HG03097 (cell line): ENCODE results near the gene SUN2.

Experiments
- ATAC-seq: cut with Tn5 transposase; IDR thresholded peaks from one replicate; pipeline ENCODE4 v1.9.1; 2021; ENCODE audit not compliant: unreplicated experiment, low FRiP score

SUN2 gene

DNA sequence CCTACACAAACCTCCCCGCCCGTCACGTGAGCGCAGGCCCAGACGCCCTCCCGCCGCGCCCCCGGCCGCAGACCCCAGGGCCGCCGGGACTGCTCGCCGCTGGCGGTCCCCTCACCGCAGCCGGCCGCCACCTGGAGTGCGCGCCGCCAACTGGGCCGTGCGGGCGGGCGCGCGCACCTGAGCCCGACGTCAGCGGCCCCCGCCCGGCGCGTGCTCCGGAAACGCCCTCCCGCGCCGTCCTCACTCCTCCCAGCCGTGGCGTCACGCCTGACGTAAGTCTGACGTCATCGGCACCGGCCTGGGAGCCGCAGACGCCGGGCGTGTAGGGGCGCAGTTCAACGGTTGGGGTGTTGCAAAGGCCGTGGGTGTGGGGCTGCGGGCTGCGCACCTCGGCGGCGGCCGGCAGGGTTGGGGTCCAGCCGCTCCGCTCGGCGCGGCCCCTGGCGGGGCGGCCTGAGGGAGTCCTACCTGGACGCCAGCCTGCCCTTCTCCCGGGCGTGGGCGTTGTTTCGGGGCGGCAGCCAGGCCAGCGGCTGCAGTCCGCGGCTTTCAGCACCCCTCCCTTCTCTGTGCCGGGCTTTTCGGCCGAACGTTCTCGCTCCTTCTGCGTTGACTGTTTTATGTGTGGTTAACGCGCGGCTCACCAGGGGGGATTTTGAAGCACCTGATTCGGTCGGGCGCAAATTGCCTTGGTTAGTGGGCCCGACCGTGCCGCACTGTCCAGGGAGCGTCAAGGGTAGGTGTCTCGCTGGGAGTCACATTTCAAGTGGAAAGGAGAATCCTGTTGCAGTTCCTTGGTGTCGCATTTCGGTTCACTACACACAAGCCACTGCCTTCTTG, 54.8 kb downstream of the SUN2 start, which contains the start of gene JOSD1:
Gene JOSD1 (minus strand): TSS at position 155 of the 840 bp plus-strand sequence. CDS start 956 bp downstream, outside the sequence.
- peak; percentile 33 for ATAC-seq

GRCh38 chr22:38700270-38700788, 55.5 kb downstream of the SUN2 start:
- ATAC-seq, result no peak

DNA sequence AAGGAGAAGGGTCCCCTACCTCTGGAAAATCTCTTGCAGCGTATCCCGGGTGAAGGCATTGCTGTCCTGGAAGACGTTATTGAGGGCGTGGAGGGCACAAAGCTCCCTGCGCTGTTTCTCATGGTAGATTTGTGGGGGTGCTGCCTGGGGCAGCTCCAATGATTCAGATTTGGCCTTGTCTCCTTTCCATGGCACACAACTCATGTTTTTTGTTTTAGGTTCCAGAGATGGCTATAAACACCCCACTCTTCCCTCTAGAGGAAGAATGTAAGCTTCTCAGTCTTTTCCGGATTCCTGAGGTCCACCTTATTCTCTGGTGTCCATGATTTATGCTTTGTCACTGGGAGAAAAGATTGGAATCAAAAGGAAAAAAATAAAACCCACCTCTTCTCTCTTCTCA, 56.0 kb downstream of the SUN2 start:
- no peak for ATAC-seq

GRCh38 chr22:38699143-38699542, 56.7 kb downstream of the SUN2 start:
- no peak for ATAC-seq

DNA sequence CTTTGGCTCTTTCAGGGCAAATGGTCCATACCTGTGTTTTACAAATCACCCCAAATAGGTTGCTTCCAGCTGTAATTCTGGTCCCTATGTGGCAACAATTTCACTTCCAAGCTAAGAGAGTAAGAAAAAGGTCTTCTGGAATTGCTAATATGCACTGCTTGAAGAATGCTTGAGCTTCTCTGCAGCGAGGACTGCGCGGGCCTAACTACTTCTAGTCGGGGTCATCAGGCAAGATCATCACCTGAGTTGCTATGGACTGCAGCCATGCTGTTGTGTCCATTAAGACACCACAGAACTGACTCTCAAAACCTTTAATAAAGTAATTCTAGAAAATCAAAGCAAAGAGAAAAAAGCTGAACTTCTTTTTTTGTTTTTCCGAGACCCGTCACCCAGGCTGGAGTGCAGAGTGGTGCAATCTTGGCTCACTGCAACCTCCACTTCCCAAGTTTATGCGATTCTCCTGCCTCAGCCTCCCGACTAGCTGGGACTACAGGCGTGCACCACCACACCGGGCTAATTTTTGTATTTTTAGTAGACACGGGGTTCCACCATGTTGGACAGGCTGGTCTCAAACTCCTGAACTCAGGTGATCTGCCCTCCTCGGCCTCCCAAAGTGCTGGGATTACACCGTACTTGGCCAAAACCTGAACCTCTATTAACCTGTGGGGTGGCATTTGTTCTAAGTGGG, 57.2 kb downstream of the SUN2 start:
- no peak for ATAC-seq

GRCh38 chr22:38697425-38698089, 58.2 kb downstream of the SUN2 start:
- no peak for ATAC-seq

- ATAC-seq, result no peak
Measured at GRCh38 chr22:38696606-38697424, 59.0 kb downstream of the SUN2 start.

- ATAC-seq, result no peak
Measured at GRCh38 chr22:38694940-38695339, 60.9 kb downstream of the SUN2 start.

DNA sequence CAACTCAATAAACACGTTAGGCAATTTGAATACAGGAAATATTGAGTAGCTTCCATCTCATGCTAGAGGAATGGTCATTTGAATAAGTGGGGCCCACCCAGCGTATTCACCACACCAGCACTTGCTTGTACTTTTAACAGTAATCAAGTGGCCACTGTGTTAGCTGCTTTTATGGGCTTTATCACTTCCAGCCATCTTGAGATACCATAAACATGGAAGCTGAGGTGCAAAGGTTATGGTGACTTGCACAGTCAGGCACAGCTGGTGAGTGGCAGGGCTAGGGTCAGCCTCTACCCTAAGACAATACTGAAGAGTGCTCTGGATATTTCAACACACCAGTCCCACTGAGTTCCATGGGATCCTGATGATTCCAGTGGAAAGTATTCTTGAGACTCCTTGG, 61.7 kb downstream of the SUN2 start:
- ATAC-seq, result no peak

DNA sequence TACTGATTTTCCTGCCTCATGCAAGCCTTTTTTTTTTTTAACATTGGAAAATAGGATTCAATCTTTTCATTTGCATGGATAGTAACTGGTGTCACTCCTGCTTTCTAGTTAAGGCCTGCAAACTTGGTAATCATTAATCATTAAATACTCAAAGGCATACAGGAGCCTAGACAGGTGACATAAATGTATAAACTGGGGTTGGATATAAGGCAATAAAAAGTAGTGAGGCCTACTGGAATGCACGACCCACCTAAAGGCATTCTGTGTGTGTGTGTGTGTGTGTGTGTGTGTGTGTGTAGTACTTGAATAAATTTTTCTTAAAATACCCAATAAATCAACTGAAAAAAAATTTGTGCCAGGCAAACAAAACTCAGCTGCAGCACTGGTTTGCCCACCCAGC, 66.1 kb downstream of the SUN2 start:
- no peak for ATAC-seq

- no peak for ATAC-seq
Measured at GRCh38 chr22:38685761-38686160, 70.0 kb downstream of the SUN2 start.

- ATAC-seq, result no peak
Measured at GRCh38 chr22:38684895-38685294, 70.9 kb downstream of the SUN2 start.
